ENCODE results near the gene BTBD9. TPM values are rescaled to one million over a fixed set of nuclear protein-coding genes. Genes with fewer than 3 reads are reported as not detected.

BTBD9 gene
- total RNA-seq, 1 donor from 2014 or later, result 14.8 TPM

DNA sequence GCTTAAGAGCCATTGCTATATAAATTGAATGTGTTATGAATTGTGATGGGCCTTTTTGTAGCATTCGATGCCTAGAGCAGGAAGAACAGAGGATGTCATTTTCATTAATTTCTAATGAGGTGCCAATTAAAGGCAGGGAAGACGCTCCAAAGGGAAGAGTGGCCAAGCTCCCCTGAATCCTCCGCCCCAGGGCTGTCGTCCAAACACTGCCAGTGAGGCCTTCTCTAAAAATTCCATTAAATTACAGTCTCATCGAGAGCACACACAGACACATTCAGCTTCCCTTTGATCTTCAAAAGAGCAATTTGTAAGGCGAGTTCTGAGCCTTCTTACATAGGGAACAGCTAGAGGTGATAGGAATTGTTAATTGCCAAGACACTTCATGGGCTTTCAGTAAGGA, 520.2 kb downstream of the BTBD9 start:
- TF ChIP-seq, protein P1, sequence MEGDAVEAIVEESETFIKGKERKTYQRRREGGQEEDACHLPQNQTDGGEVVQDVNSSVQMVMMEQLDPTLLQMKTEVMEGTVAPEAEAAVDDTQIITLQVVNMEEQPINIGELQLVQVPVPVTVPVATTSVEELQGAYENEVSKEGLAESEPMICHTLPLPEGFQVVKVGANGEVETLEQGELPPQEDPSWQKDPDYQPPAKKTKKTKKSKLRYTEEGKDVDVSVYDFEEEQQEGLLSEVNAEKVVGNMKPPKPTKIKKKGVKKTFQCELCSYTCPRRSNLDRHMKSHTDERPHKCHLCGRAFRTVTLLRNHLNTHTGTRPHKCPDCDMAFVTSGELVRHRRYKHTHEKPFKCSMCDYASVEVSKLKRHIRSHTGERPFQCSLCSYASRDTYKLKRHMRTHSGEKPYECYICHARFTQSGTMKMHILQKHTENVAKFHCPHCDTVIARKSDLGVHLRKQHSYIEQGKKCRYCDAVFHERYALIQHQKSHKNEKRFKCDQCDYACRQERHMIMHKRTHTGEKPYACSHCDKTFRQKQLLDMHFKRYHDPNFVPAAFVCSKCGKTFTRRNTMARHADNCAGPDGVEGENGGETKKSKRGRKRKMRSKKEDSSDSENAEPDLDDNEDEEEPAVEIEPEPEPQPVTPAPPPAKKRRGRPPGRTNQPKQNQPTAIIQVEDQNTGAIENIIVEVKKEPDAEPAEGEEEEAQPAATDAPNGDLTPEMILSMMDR (IDR thresholded peaks at IDR 0.05), result no peak
- Mint-ChIP-seq H3K36me3 (ENCODE audit: low read depth) (peaks cover 15% of the 10 kb centered on the region), H3K9me3 (ENCODE audit: low read depth) (no peaks in the 10 kb centered on the region), H3K27me3 (ENCODE audit: low read depth) (no peaks in the 10 kb centered on the region), H3K27ac (ENCODE audit: unreplicated experiment) (no peak overlapping the region), H3K4me1 (ENCODE audit: low read depth) (peaks cover 30% of the 10 kb centered on the region), H3K4me3 (ENCODE audit: unreplicated experiment) (no peak overlapping the region)
- DNase-seq (ENCODE audit: low spot score), result no peak

DNA sequence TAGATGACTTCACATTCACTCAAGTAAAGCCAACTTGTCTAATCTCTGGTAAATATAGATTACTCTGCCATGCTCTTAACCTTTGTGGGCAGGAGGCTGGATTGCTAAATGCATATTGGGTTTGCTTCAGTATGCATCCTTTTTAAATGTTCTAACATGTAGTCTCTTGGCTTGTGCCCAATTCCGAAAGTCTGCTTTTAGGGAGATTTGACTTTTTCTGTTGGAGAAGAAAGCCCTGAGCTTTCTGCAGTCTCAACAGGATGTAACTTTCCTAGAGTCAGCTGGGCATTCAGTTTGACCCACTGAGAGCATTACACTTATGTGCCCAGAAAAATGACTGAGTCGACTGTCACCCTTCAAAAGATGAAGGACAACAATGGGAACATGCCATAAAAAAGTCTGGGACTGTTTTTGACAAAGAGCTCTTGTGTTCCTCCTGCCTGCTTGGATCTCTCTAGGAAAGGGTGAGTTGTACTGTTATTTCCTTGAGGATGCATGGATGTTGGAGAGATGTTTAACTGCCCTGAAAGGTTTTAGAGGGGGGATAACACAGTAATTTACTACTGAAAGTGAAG, 520.9 kb downstream of the BTBD9 start:
- Mint-ChIP-seq H3K27ac (ENCODE audit: unreplicated experiment) (no peak overlapping the region), H3K4me1 (ENCODE audit: low read depth) (peaks cover 30% of the 10 kb centered on the region), H3K36me3 (ENCODE audit: low read depth) (peaks cover 15% of the 10 kb centered on the region), H3K27me3 (ENCODE audit: low read depth) (no peaks in the 10 kb centered on the region), H3K4me3 (ENCODE audit: unreplicated experiment) (no peak overlapping the region), H3K9me3 (ENCODE audit: low read depth) (no peaks in the 10 kb centered on the region)
- no peak for DNase-seq (ENCODE audit: low spot score)
- TF ChIP-seq, protein P1 (IDR thresholded peaks at IDR 0.05), result no peak

Other genes starting within 250 kb of the BTBD9 start
- 71.0 to 77.7 TPM (median 76.1 TPM) in 3 replicates for gene GLO1, start 63.2 kb upstream of the BTBD9 start, total RNA-seq
- 0.05 to 0.24 TPM (median 0.15 TPM) in 3 replicates for gene DNAH8, start 75.4 kb upstream of the BTBD9 start, total RNA-seq

All from chondrocyte (in vitro differentiated cells).